Keratinocyte (primary cell): ENCODE measurements around the gene VSIR. TPM values are rescaled to one million over a fixed set of nuclear protein-coding genes. Genes with fewer than 3 reads are reported as not detected.
A peak's percentile ranks its signal among the peaks of the same experiment; 100 is the strongest.

Experiments
- DNase-seq: peaks from one replicate; pipeline ENCODE4 v3.0.0-alpha.2; 2011; ENCODE audit warnings: low read depth, missing footprints, low spot score
- FAIRE-seq: peaks from 2 replicates; lab custom pipeline; 2011; peaks lifted over from hg19 to GRCh38; lab: Jason Lieb, UNC
- H2AFZ ChIP-seq: 2 replicates; pipeline ENCODE4 v1.6.0; 2012; ENCODE audit warnings: low read length, control low read depth, inconsistent platforms; ENCODE audit not compliant: control insufficient read depth
- H3K27ac ChIP-seq: 2 replicates; pipeline ENCODE4 v1.5.1; 2011; ENCODE audit warnings: low read length; ENCODE audit not compliant: control insufficient read depth, insufficient read depth
- H3K27me3 ChIP-seq: 3 replicates; pipeline ENCODE4 v1.6.0; 2011; ENCODE audit warnings: low read length; ENCODE audit not compliant: control insufficient read depth, insufficient read depth; ENCODE audit errors: extremely low read depth
- H3K36me3 ChIP-seq, 2 experiments: 2 replicates in 1 of 2; 3 replicates in 1 of 2; pipeline ENCODE4 v1.5.1; 2011; ENCODE audit warnings: low read length in 2 of 2, mild to moderate bottlenecking in 1 of 2; ENCODE audit not compliant: control insufficient read depth in 2 of 2, insufficient read depth in 2 of 2; ENCODE audit errors: extremely low read depth in 1 of 2
- H3K4me1 ChIP-seq: 3 replicates; pipeline ENCODE4 v1.5.1; 2011; ENCODE audit warnings: low read length; ENCODE audit not compliant: control insufficient read depth, insufficient read depth; ENCODE audit errors: extremely low read depth
- H3K4me2 ChIP-seq: 3 replicates; pipeline ENCODE4 v1.6.0; 2011; ENCODE audit warnings: low read depth, low read length; ENCODE audit not compliant: control insufficient read depth, insufficient read depth; ENCODE audit errors: extremely low read depth
- H3K4me3 ChIP-seq, 3 experiments: fragments of 200-600 bp in 1 of 3; sonication (generic) in 1 of 3; 2 replicates in 2 of 3; 3 replicates in 1 of 3; pipeline ENCODE4 v1.5.1; 2011 to 2016; ENCODE audit warnings: low read length in 3 of 3, mild to moderate bottlenecking in 3 of 3, control low read depth in 2 of 3, inconsistent platforms in 1 of 3, low read depth in 1 of 3, mixed read lengths in 1 of 3, mixed run types in 1 of 3, moderate library complexity in 1 of 3; ENCODE audit not compliant: control insufficient read depth in 2 of 3, insufficient read depth in 2 of 3; ENCODE audit errors: extremely low read depth in 1 of 3
- H3K79me2 ChIP-seq: 2 replicates; pipeline ENCODE4 v1.6.0; 2012; ENCODE audit warnings: low read length; ENCODE audit not compliant: control insufficient read depth, insufficient read depth
- H3K9ac ChIP-seq: 3 replicates; pipeline ENCODE4 v1.6.0; 2011; ENCODE audit warnings: low read length; ENCODE audit not compliant: control insufficient read depth, insufficient read depth; ENCODE audit errors: extremely low read depth
- H3K9me1 ChIP-seq: 3 replicates; pipeline ENCODE4 v1.6.0; 2011; ENCODE audit warnings: low read length; ENCODE audit not compliant: control insufficient read depth, insufficient read depth; ENCODE audit errors: extremely low read depth
- H3K9me3 ChIP-seq: 2 replicates; pipeline ENCODE4 v1.5.1; 2012; ENCODE audit warnings: low read depth, low read length; ENCODE audit not compliant: control insufficient read depth
- H4K20me1 ChIP-seq: 3 replicates; pipeline ENCODE4 v1.6.0; 2011; ENCODE audit warnings: low read length; ENCODE audit not compliant: control insufficient read depth, insufficient read depth; ENCODE audit errors: extremely low read depth
- CTCF ChIP-seq, 3 experiments: IDR thresholded peaks in 1 of 3; conservative IDR thresholded peaks in 1 of 3; optimal IDR thresholded peaks in 1 of 3; 2 replicates in 2 of 3; 3 replicates in 1 of 3; pipeline versions ENCODE3 to v1.5.1; 2011; ENCODE audit warnings: low read length in 3 of 3, mild to moderate bottlenecking in 3 of 3, moderate library complexity in 2 of 3, control low read depth in 1 of 3, inconsistent platforms in 1 of 3; ENCODE audit not compliant: insufficient read depth in 2 of 3; ENCODE audit errors: extremely low read depth in 1 of 3
- EZH2 ChIP-seq: IDR thresholded peaks from one replicate; pipeline ENCODE4 v1.6.1; 2012; ENCODE audit warnings: inconsistent platforms, mild to moderate bottlenecking, low read length, moderate library complexity
- dilution Hi-C: fragments of 300-500 bp; cut with MboI; formaldehyde crosslinking; loops from one replicate; pipeline ENCODE4 v1.7.0; 2020; ENCODE audit warnings: low sequenced_read_pairs; ENCODE audit not compliant: extremely low pct_ligation_motif_present
- polyA plus RNA-seq, 5 experiments: library from polyadenylated mRNA; depleted of rRNA in 3 of 5; stranded (reverse) in 3 of 5; stranded (forward) in 1 of 5; unstranded in 1 of 5; fragments of >200 nt; gene quantifications; 1 replicate in 1 of 5; 2 replicates in 3 of 5; 3 replicates in 1 of 5; pipeline versions ENCODE4 v1.2.1 to v1.2.3, GENCODE V29; 2011 to 2012; ENCODE audit warnings: missing spikeins in 2 of 5, low read depth in 1 of 5, low replicate concordance in 1 of 5

VSIR gene
- polyA plus RNA-seq, 1 donor (not counting 4 experiments of a cell fraction or from before 2014, with no cell fraction given), result 8.1 TPM

DNA sequence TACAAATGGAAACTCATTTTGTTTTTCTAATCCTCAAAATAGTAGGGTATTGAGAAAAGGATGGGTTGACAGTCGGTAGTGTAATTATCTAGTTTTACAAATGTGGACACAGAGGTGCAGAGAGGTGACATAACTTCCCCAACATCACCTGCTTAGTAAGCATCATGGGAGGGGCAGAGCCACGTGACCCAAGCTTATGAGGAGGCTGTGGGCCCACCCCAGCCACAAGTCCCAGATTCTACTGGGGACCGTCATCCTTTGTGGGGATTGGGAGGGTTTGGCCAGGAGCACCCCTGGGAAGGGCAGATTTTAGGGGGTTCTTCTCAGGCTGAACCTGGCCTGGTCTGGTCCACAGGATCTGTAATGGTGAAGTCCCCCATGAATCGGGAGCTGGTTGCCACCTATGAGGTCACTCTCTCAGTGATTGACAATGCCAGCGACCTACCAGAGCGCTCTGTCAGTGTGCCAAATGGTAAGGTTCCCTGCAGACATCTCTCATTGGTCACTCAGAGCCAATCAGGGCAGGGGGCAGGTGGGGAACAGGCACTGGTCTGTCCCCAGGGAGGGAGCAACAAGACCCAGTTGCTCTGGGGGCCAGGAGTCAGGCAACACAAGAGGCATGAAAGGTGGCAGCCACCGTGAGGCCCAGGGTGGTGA is 23.6 kb upstream of the VSIR start:
- no peak for TF ChIP-seq EZH2
- TF ChIP-seq CTCF (optimal IDR thresholded peaks at IDR 0.05 in 1 of 3, IDR thresholded peaks at IDR 0.05 in 1 of 3, conservative IDR thresholded peaks at IDR 0.05 in 1 of 3; ENCODE audit: extremely low read depth in 1 of 3, insufficient read depth in 2 of 3, low read length in 3 of 3), result no peak
- H2AFZ ChIP-seq, result no peak overlapping the region
- H3K27me3 ChIP-seq, result peaks cover 6% of the 10 kb centered on the region
- peaks cover 2% of the 10 kb centered on the region for H4K20me1 ChIP-seq
- H3K9me3 ChIP-seq, result no peaks in the 10 kb centered on the region
- H3K4me1 ChIP-seq, result no peaks in the 10 kb centered on the region
- no peaks in the 10 kb centered on the region for H3K9me1 ChIP-seq
- no peak overlapping the region for H3K9ac ChIP-seq
- H3K79me2 ChIP-seq, result no peaks in the 10 kb centered on the region
- no peak for FAIRE-seq
- DNase-seq, result no peak
- no peak overlapping the region for H3K27ac ChIP-seq
- no peak overlapping the region for H3K4me2 ChIP-seq
- H3K36me3 ChIP-seq, result no peaks in the 10 kb centered on the region
- dilution Hi-C loops, result no loop called here
- H3K4me3 ChIP-seq, result no peak overlapping the region

DNA sequence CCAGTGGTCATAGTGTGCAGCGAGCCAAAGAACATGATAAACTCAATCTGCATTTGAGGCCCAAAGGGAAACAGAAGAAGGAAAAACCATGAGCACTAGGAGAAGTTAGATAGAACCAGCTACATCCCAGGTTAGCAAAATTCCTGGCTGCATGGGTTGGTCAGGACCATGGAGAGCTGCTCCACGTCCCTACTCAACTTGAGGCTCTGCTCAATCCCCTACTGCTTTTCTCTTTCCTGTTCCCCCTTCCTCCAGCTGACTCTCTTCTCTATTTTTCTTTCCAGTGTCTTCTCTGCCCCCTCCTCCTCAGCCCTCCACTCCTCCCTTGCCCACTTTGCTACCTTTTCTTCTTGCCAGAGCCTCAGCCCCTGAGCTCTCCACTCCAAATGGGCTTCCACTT is 21.9 kb upstream of the VSIR start:
- Histone ChIP-seq H3K27ac (no peak overlapping the region), H3K4me1 (no peaks in the 10 kb centered on the region), H3K79me2 (no peaks in the 10 kb centered on the region), H3K9me1 (no peaks in the 10 kb centered on the region), H3K27me3 (peaks cover 6% of the 10 kb centered on the region), H3K4me2 (no peak overlapping the region), H4K20me1 (peaks cover 2% of the 10 kb centered on the region), H3K9me3 (no peaks in the 10 kb centered on the region), H3K36me3 (no peaks in the 10 kb centered on the region), H2AFZ (no peak overlapping the region), H3K4me3 (no peak overlapping the region), H3K9ac (no peak overlapping the region)
- dilution Hi-C loops, result no loop called here
- peak; percentile 70 for FAIRE-seq
- TF ChIP-seq CTCF (optimal IDR thresholded peaks at IDR 0.05 in 1 of 3, IDR thresholded peaks at IDR 0.05 in 1 of 3, conservative IDR thresholded peaks at IDR 0.05 in 1 of 3; ENCODE audit: extremely low read depth in 1 of 3, insufficient read depth in 2 of 3, low read length in 3 of 3) (no peak), EZH2 (no peak)
- no peak for DNase-seq
